Measurements from ENCODE around the gene TVP23C. TPM values are rescaled to one million over a fixed set of nuclear protein-coding genes. Genes with fewer than 3 reads are reported as not detected.

TVP23C gene
- total RNA-seq, 1 donor from 2014 or later = 15.1 TPM

GRCh38 chr17:15503731-15504130 lies 59.6 kb downstream of the TVP23C start:
- no peak for TF ChIP-seq CTCF (conservative IDR thresholded peaks at IDR 0.05)
- H3K36me3 Mint-ChIP-seq = peaks cover 36% of the 10 kb centered on the region
- no peaks in the 10 kb centered on the region for H3K27me3 Mint-ChIP-seq
- H3K4me3 Mint-ChIP-seq = no peak overlapping the region
- no peak overlapping the region for H3K27ac Mint-ChIP-seq
- no peak for DNase-seq (ENCODE audit: extremely low spot score, unreplicated experiment)
- H3K9me3 Mint-ChIP-seq = no peaks in the 10 kb centered on the region
- H3K4me1 Mint-ChIP-seq (ENCODE audit: unreplicated experiment) = peaks cover 7% of the 10 kb centered on the region

GRCh38 chr17:15502369-15503112 lies 60.7 kb downstream of the TVP23C start:
- H3K4me1 Mint-ChIP-seq (ENCODE audit: unreplicated experiment) = peaks cover 11% of the 10 kb centered on the region
- peak overlapping the region; percentile 67 for H3K4me3 Mint-ChIP-seq
- no peak overlapping the region for H3K27ac Mint-ChIP-seq
- peak; percentile 83 for DNase-seq (ENCODE audit: extremely low spot score, unreplicated experiment)
- peaks cover 40% of the 10 kb centered on the region for H3K36me3 Mint-ChIP-seq
- no peaks in the 10 kb centered on the region for H3K9me3 Mint-ChIP-seq
- peak; percentile 90 for TF ChIP-seq CTCF (conservative IDR thresholded peaks at IDR 0.05)
- no peaks in the 10 kb centered on the region for H3K27me3 Mint-ChIP-seq

GRCh38 chr17:15501793-15502192 lies 61.5 kb downstream of the TVP23C start:
- Mint-ChIP-seq H3K36me3 (peaks cover 40% of the 10 kb centered on the region), H3K9me3 (no peaks in the 10 kb centered on the region), H3K27ac (no peak overlapping the region), H3K4me3 (no peak overlapping the region), H3K27me3 (no peaks in the 10 kb centered on the region), H3K4me1 (ENCODE audit: unreplicated experiment) (peaks cover 11% of the 10 kb centered on the region)
- TF ChIP-seq CTCF (conservative IDR thresholded peaks at IDR 0.05) = no peak
- no peak for DNase-seq (ENCODE audit: extremely low spot score, unreplicated experiment)

- TF ChIP-seq CTCF (conservative IDR thresholded peaks at IDR 0.05) = no peak
- no peak for DNase-seq (ENCODE audit: extremely low spot score, unreplicated experiment)
- no peaks in the 10 kb centered on the region for H3K27me3 Mint-ChIP-seq
- no peaks in the 10 kb centered on the region for H3K9me3 Mint-ChIP-seq
- H3K4me1 Mint-ChIP-seq (ENCODE audit: unreplicated experiment) = peaks cover 11% of the 10 kb centered on the region
- H3K36me3 Mint-ChIP-seq = peaks cover 39% of the 10 kb centered on the region
- no peak overlapping the region for H3K27ac Mint-ChIP-seq
- H3K4me3 Mint-ChIP-seq = no peak overlapping the region
These were observed 62.0 kb downstream of the TVP23C start for GRCh38 chr17:15501282-15501681.

GRCh38 chr17:15498107-15498506 lies 65.2 kb downstream of the TVP23C start:
- DNase-seq (ENCODE audit: extremely low spot score, unreplicated experiment) = no peak
- H3K27me3 Mint-ChIP-seq = no peaks in the 10 kb centered on the region
- peaks cover 22% of the 10 kb centered on the region for H3K4me1 Mint-ChIP-seq (ENCODE audit: unreplicated experiment)
- TF ChIP-seq CTCF (conservative IDR thresholded peaks at IDR 0.05) = no peak
- H3K9me3 Mint-ChIP-seq = no peaks in the 10 kb centered on the region
- H3K27ac Mint-ChIP-seq = no peak overlapping the region
- H3K4me3 Mint-ChIP-seq = no peak overlapping the region
- peaks cover 37% of the 10 kb centered on the region for H3K36me3 Mint-ChIP-seq

All from type B pancreatic cell (in vitro differentiated cells).